HEK293 (cell line): ENCODE data around the gene ELOVL2.
"Not testable (repeated sequence)": the region's sequence is repeated elsewhere in the genome, so short reads cannot be mapped to it uniquely, and the experiment has no call there.

Source experiments
- CTCF ChIA-PET: fragments of 350-600 bp; formaldehyde crosslinking; extraction: SDS; loops from one replicate; lab custom pipeline; 2021; ENCODE audit warnings: antibody characterized with exemption; lab: Yijun Ruan, JAX
- POLR2A ChIA-PET: fragments of 300-600 bp; formaldehyde crosslinking; extraction: SDS; loops from one replicate; lab custom pipeline; 2020; ENCODE audit warnings: antibody characterized with exemption, inconsistent platforms; lab: Yijun Ruan, JAX
- H3K27ac ChIP-seq: fragments of 200-500 bp; sonication (Bioruptor generic); 2 replicates; pipeline ENCODE4 v1.5.1; 2014; ENCODE audit warnings: low read depth, low read length, control low read depth, inconsistent platforms; ENCODE audit errors: extremely low read depth
- H3K36me3 ChIP-seq, 2 experiments: fragments of 200-500 bp in 1 of 2; sonication (Bioruptor generic) in 1 of 2; 1 replicate in 1 of 2; 2 replicates in 1 of 2; pipeline ENCODE4 v1.5.1; 2014 to 2017; ENCODE audit warnings: inconsistent platforms in 2 of 2, low read length in 2 of 2; ENCODE audit not compliant: control insufficient read depth in 2 of 2, insufficient read depth in 1 of 2
- H3K4me1 ChIP-seq: fragments of 200-500 bp; sonication (Bioruptor generic); 2 replicates; pipeline ENCODE4 v1.5.1; 2014; ENCODE audit warnings: mild to moderate bottlenecking, low read length, inconsistent platforms; ENCODE audit not compliant: control insufficient read depth, insufficient read depth
- H3K4me3 ChIP-seq: 2 replicates; pipeline ENCODE4 v1.5.1; 2011; ENCODE audit warnings: low read depth, mild to moderate bottlenecking, control low read depth, low read length, moderate library complexity
- H3K9me3 ChIP-seq: fragments of 200-500 bp; sonication (Bioruptor generic); 2 replicates; pipeline ENCODE4 v1.5.1; 2014; ENCODE audit warnings: low read depth, low read length, inconsistent platforms; ENCODE audit not compliant: control insufficient read depth, insufficient read depth
- GLIS2 ChIP-seq: fragments of 450-650 bp; formaldehyde crosslinking; IDR thresholded peaks from 2 replicates; pipeline ENCODE4 v1.5.1; 2016; ENCODE audit warnings: missing biosample characterization, missing genetic modification characterization
- HOXC10 ChIP-seq: sonication (generic); formaldehyde crosslinking; IDR thresholded peaks from 2 replicates; pipeline ENCODE4 v1.8.1; 2023; ENCODE audit warnings: mild to moderate bottlenecking, missing genetic modification reagents
- KLF1 ChIP-seq: fragments of 450-650 bp; formaldehyde crosslinking; IDR thresholded peaks from 2 replicates; pipeline ENCODE4 v1.5.1; 2016; ENCODE audit warnings: missing biosample characterization, missing genetic modification characterization
- KLF16 ChIP-seq: fragments of 450-650 bp; formaldehyde crosslinking; IDR thresholded peaks from 2 replicates; pipeline ENCODE4 v1.5.1; 2017; ENCODE audit warnings: missing biosample characterization, missing genetic modification characterization
- OSR2 ChIP-seq: fragments of 450-650 bp; formaldehyde crosslinking; IDR thresholded peaks from 2 replicates; pipeline ENCODE4 v1.5.1; 2016; ENCODE audit warnings: missing biosample characterization, missing genetic modification characterization
- REPIN1 ChIP-seq: fragments of 450-650 bp; formaldehyde crosslinking; IDR thresholded peaks from 2 replicates; pipeline ENCODE4 v1.5.1; 2017; ENCODE audit warnings: missing biosample characterization, missing genetic modification characterization, low read depth
- YY2 ChIP-seq: fragments of 450-650 bp; formaldehyde crosslinking; IDR thresholded peaks from 2 replicates; pipeline ENCODE4 v1.5.1; 2016; ENCODE audit warnings: missing biosample characterization, missing genetic modification characterization
- ZBTB20 ChIP-seq: fragments of 450-650 bp; formaldehyde crosslinking; IDR thresholded peaks from 2 replicates; pipeline ENCODE4 v1.5.1; 2016; ENCODE audit warnings: missing biosample characterization, missing genetic modification characterization
- ZNF239 ChIP-seq: fragments of 450-650 bp; formaldehyde crosslinking; IDR thresholded peaks from 2 replicates; pipeline ENCODE4 v1.5.1; 2016; ENCODE audit warnings: missing biosample characterization, missing genetic modification characterization
- ZNF433 ChIP-seq: fragments of 450-650 bp; formaldehyde crosslinking; IDR thresholded peaks from 2 replicates; pipeline ENCODE4 v1.5.1; 2016; ENCODE audit warnings: missing biosample characterization, missing genetic modification characterization, low read depth
- ZNF521 ChIP-seq: fragments of 450-650 bp; formaldehyde crosslinking; IDR thresholded peaks from 2 replicates; pipeline ENCODE4 v1.5.1; 2017; ENCODE audit warnings: missing biosample characterization, mild to moderate bottlenecking, missing genetic modification characterization
- ZNF843 ChIP-seq: fragments of 450-650 bp; formaldehyde crosslinking; IDR thresholded peaks from 2 replicates; pipeline ENCODE4 v1.5.1; 2016; ENCODE audit warnings: missing biosample characterization, missing genetic modification characterization
- TF ChIP-seq, protein P1 (sequence below): fragments of 450-650 bp; formaldehyde crosslinking; conservative IDR thresholded peaks from 2 replicates; pipeline ENCODE4 v1.5.1; 2016; ENCODE audit warnings: low read depth, missing biosample characterization, missing genetic modification characterization
- TF ChIP-seq, protein P2 (sequence below): fragments of 450-650 bp; formaldehyde crosslinking; IDR thresholded peaks from 2 replicates; pipeline ENCODE4 v1.5.0; 2017; ENCODE audit warnings: missing biosample characterization, missing genetic modification characterization, borderline replicate concordance

ELOVL2 gene

DNA sequence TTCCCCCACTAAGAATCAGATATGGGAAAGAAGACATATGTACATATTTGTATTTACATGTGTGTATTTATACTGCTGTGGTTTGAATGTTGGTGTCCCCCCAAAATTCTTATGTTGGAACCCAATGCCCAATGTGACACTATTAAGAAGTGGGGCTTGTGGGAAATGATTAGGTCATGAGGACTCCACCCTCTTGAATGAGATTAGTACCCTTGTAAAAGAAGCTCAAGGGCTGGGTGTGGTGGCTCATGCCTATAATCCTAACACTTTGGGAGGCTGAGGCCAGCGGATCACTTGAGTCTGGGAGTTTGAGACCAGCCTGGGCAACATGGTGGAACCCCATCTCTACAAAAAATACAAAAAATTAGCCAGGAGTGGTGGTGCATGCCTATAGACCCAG is 45.6 kb upstream of the ELOVL2 start:
- Histone ChIP-seq H3K27ac (no peak overlapping the region), H3K4me3 (no peak overlapping the region), H3K36me3 (no peaks in the 10 kb centered on the region), H3K4me1 (no peaks in the 10 kb centered on the region), H3K9me3 (no peaks in the 10 kb centered on the region)
- peak; percentile 94 for TF ChIP-seq KLF1 (tag by site-specific recombination)
- no peak for TF ChIP-seq ZBTB20 (tag by site-specific recombination)
- TF ChIP-seq, protein P1, sequence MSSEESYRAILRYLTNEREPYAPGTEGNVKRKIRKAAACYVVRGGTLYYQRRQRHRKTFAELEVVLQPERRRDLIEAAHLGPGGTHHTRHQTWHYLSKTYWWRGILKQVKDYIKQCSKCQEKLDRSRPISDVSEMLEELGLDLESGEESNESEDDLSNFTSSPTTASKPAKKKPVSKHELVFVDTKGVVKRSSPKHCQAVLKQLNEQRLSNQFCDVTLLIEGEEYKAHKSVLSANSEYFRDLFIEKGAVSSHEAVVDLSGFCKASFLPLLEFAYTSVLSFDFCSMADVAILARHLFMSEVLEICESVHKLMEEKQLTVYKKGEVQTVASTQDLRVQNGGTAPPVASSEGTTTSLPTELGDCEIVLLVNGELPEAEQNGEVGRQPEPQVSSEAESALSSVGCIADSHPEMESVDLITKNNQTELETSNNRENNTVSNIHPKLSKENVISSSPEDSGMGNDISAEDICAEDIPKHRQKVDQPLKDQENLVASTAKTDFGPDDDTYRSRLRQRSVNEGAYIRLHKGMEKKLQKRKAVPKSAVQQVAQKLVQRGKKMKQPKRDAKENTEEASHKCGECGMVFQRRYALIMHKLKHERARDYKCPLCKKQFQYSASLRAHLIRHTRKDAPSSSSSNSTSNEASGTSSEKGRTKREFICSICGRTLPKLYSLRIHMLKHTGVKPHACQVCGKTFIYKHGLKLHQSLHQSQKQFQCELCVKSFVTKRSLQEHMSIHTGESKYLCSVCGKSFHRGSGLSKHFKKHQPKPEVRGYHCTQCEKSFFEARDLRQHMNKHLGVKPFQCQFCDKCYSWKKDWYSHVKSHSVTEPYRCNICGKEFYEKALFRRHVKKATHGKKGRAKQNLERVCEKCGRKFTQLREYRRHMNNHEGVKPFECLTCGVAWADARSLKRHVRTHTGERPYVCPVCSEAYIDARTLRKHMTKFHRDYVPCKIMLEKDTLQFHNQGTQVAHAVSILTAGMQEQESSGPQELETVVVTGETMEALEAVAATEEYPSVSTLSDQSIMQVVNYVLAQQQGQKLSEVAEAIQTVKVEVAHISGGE (tag by site-specific recombination), result no peak
- TF ChIP-seq REPIN1, result no peak
- TF ChIP-seq GLIS2 (tag by site-specific recombination), result no peak
- no peak for TF ChIP-seq ZNF239 (tag by site-specific recombination)
- TF ChIP-seq ZNF843, result no peak
- TF ChIP-seq ZNF433 (tag by site-specific recombination), result no peak
- CTCF ChIA-PET, result interaction anchor here (2.0 kb wide), 1 partner anchor 135 kb away, joined by 4 read pairs; no protein-coding TSS in a partner anchor
- POLR2A ChIA-PET, result interaction anchor here (0.7 kb wide), 1 partner anchor 331 kb away, joined by 8 read pairs; no protein-coding TSS in a partner anchor

DNA sequence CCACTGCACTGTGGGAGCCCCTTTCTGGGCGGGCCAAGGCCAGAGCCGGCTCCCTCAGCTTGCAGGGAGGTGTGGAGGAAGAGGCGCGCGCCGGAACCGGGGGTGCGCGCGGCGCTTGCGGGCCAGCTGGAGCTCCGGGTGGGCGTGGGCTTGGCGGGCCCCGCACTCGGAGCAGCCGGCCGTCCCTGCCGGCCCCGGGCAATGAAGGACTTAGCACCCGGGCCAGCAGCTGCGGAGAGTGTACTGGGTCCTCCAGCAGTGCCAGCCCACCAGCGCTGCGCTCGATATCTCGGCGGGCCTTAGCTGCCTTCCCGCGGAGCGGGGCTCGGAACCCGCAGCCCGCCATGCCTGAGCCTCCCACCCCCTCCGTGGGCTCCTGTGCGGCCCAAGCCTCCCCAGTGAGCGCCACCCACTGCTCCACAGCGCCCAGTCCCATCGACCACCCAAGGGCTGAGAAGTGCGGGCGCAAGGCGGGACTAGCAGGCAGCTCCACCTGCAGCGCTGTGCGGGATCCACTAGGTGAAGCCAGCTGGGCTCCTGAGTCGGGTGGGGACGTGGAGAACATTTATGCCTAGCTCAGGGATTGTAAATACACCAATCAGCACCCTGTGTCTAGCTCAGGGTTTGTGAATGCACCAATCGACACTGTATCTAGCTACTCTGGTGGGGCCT is 43.2 kb upstream of the ELOVL2 start:
- H3K4me1 ChIP-seq, H3K27ac ChIP-seq, H3K9me3 ChIP-seq, H3K36me3 ChIP-seq, H3K4me3 ChIP-seq, POLR2A ChIA-PET: not testable (repeated sequence)
- CTCF ChIA-PET, result interaction anchor here (1.2 to 2.2 kb wide), 2 partner anchors 19 to 49 kb away, joined by 3 to 7 read pairs; no protein-coding TSS in a partner anchor

DNA sequence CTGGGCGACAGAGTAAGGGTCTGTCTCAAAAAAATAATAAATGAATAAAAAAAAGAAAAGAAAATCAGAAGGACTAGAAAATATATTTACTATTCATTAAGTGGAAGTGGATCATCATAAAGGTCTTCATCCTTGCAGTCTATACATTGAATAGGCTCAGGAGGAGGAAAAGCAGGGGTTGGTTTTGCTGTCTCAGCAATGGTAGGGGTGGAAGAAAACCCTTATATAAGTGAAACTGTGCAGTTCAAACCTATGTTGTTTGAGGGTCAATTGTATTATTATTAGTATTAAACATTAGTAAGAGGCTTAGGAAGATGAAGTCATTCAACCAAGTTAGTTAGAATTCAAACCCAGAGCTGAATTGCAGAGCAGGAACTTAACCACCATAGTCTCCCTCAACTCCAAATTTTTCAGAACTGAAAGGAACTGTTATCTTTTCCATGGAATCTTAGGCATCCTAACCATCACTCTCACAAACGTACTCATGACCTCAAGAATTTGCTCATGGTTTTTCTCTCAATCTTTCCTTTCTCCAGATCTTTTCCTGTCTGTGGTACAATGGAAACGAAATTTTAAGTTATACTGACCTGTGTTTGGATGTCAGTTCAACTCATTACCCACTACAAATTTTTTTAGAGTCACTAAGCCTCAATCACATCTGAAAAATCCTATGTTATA is 41.8 kb upstream of the ELOVL2 start:
- TF ChIP-seq HOXC10 (CRISPR knock-in tag), result no peak
- TF ChIP-seq ZNF521 (tag by site-specific recombination), result no peak
- no peak for TF ChIP-seq OSR2 (tag by site-specific recombination)
- no peak for TF ChIP-seq KLF16
- TF ChIP-seq, protein P2, sequence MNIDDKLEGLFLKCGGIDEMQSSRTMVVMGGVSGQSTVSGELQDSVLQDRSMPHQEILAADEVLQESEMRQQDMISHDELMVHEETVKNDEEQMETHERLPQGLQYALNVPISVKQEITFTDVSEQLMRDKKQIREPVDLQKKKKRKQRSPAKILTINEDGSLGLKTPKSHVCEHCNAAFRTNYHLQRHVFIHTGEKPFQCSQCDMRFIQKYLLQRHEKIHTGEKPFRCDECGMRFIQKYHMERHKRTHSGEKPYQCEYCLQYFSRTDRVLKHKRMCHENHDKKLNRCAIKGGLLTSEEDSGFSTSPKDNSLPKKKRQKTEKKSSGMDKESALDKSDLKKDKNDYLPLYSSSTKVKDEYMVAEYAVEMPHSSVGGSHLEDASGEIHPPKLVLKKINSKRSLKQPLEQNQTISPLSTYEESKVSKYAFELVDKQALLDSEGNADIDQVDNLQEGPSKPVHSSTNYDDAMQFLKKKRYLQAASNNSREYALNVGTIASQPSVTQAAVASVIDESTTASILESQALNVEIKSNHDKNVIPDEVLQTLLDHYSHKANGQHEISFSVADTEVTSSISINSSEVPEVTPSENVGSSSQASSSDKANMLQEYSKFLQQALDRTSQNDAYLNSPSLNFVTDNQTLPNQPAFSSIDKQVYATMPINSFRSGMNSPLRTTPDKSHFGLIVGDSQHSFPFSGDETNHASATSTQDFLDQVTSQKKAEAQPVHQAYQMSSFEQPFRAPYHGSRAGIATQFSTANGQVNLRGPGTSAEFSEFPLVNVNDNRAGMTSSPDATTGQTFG (tag by site-specific recombination), result no peak
- no peak for TF ChIP-seq YY2 (tag by site-specific recombination)
- H3K4me3 ChIP-seq, result no peak overlapping the region
- no peaks in the 10 kb centered on the region for H3K36me3 ChIP-seq
- POLR2A ChIA-PET, result no interaction called here
- H3K4me1 ChIP-seq, result no peaks in the 10 kb centered on the region
- CTCF ChIA-PET, result interaction anchor here (2.2 kb wide), 1 partner anchor 17 kb away, joined by 7 read pairs; no protein-coding TSS in a partner anchor
- no peaks in the 10 kb centered on the region for H3K9me3 ChIP-seq
- H3K27ac ChIP-seq, result no peak overlapping the region
